ENCODE results near the gene ADH7. TPM values are rescaled to one million over a fixed set of nuclear protein-coding genes. Genes with fewer than 3 reads are reported as not detected.
A peak's percentile ranks its signal among the peaks of the same experiment; 100 is the strongest.
"Not testable (repeated sequence)": the region's sequence is repeated elsewhere in the genome, so short reads cannot be mapped to it uniquely, and the experiment has no call there.

ADH7 gene
- total RNA-seq, 2 experiments from 2014 or later, result not detected

GRCh38 chr4:99457676-99458075 lies 22.5 kb upstream of the ADH7 start:
- CTCF ChIA-PET, result no interaction called here
- intact Hi-C loops (cut with micrococcal nuclease), result no loop called here
- H3K4me1 Mint-ChIP-seq (ENCODE audit: low read depth), result no peaks in the 10 kb centered on the region
- peaks cover 6% of the 10 kb centered on the region for H3K9me3 Mint-ChIP-seq
- H3K4me3 Mint-ChIP-seq, result no peak overlapping the region
- no peak overlapping the region for H3K27ac Mint-ChIP-seq
- H3K27me3 Mint-ChIP-seq, result peaks cover 1% of the 10 kb centered on the region
- no peak for DNase-seq
- H3K36me3 Mint-ChIP-seq, result no peaks in the 10 kb centered on the region
- POLR2A ChIA-PET, result no interaction called here

DNA sequence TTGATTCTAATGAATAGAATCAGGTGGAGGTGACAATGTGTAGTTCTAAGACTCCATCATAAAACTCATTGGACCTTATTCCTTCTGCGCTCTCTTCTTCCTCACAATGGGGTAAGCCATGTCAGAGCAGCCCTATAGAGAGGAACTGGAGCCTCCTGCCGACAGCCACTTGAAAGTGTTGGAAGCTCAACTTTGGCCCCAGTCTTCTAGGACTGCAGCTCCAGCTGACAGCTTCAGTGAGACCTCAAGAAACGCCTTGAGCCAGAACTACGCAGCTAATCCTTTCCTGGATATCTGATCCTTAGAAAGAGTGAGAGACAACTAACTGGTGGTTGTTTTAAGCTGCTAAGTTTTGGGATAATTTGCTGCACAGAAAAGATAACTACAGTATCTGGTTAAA lies 22.1 kb upstream of the ADH7 start:
- no peak overlapping the region for H3K4me3 Mint-ChIP-seq
- CTCF ChIA-PET, result no interaction called here
- no peak for DNase-seq
- no peak overlapping the region for H3K27ac Mint-ChIP-seq
- no peaks in the 10 kb centered on the region for H3K36me3 Mint-ChIP-seq
- POLR2A ChIA-PET, result no interaction called here
- no peaks in the 10 kb centered on the region for H3K4me1 Mint-ChIP-seq (ENCODE audit: low read depth)
- intact Hi-C loops (cut with micrococcal nuclease), result no loop called here
- peaks cover 9% of the 10 kb centered on the region for H3K9me3 Mint-ChIP-seq
- H3K27me3 Mint-ChIP-seq, result peaks cover 1% of the 10 kb centered on the region

DNA sequence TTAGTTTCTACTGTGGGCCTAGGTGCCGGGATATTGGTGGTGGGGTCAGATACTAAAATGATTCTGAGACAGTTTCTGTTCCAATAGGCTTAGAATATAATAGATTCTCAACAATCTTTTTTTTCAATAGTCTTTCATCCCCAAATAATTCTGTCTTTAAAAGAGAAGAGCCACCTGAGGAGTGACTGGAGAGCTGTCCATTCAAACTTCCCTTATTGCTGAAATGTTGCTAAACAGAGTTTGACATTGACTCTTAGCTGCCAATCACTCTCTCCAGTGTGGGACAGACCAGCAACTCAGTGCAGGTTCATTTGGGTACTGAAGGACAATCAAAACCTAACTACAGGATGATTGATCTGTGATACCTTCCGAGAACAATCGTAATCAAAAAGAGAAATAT lies 12.4 kb upstream of the ADH7 start:
- intact Hi-C loops (cut with micrococcal nuclease), result no loop called here
- DNase-seq, result no peak
- H3K27ac Mint-ChIP-seq, result no peak overlapping the region
- H3K27me3 Mint-ChIP-seq, result peaks cover 2% of the 10 kb centered on the region
- POLR2A ChIA-PET, result no interaction called here
- no peak overlapping the region for H3K4me3 Mint-ChIP-seq
- peaks cover 11% of the 10 kb centered on the region for H3K4me1 Mint-ChIP-seq (ENCODE audit: low read depth)
- CTCF ChIA-PET, result no interaction called here
- H3K9me3 Mint-ChIP-seq, result peaks cover 19% of the 10 kb centered on the region
- no peaks in the 10 kb centered on the region for H3K36me3 Mint-ChIP-seq

DNA sequence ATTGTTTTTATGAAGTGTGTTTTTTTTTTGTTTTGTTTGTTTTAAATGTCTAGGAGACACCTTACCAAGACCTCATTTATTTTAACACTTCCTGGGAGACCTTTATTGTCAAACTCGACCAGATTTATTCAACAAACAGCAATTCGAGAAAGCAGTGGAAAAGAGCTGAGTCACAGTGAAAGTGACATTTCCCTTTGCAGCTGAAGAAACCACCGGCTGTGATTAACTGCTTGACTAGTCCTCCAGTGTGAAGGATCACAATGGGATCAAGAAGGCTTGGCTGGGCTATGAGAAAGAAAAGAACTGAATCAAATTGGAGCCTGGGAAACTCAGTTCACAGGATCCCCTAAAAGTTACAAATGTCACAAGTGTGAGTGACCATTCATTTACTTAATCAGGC lies 11.9 kb upstream of the ADH7 start:
- POLR2A ChIA-PET, result no interaction called here
- CTCF ChIA-PET, result no interaction called here
- DNase-seq, result peak; percentile 12
- Mint-ChIP-seq H3K4me3 (no peak overlapping the region), H3K36me3 (no peaks in the 10 kb centered on the region), H3K9me3 (peaks cover 16% of the 10 kb centered on the region), H3K27ac (no peak overlapping the region), H3K4me1 (ENCODE audit: low read depth) (peaks cover 11% of the 10 kb centered on the region), H3K27me3 (peaks cover 2% of the 10 kb centered on the region)
- intact Hi-C loops (cut with micrococcal nuclease), result no loop called here

GRCh38 chr4:99438405-99438780 lies 3.3 kb upstream of the ADH7 start:
- no peak overlapping the region for H3K4me3 Mint-ChIP-seq
- intact Hi-C loops (cut with micrococcal nuclease), result no loop called here
- no peak overlapping the region for H3K27ac Mint-ChIP-seq
- H3K36me3 Mint-ChIP-seq, result no peaks in the 10 kb centered on the region
- H3K9me3 Mint-ChIP-seq, result no peaks in the 10 kb centered on the region
- H3K4me1 Mint-ChIP-seq (ENCODE audit: low read depth), result no peaks in the 10 kb centered on the region
- peaks cover 1% of the 10 kb centered on the region for H3K27me3 Mint-ChIP-seq
- POLR2A ChIA-PET, result no interaction called here
- CTCF ChIA-PET, result no interaction called here
- no peak for DNase-seq

GRCh38 chr4:99437723-99438404 lies 2.7 kb upstream of the ADH7 start:
- intact Hi-C loops (cut with micrococcal nuclease), result no loop called here
- Mint-ChIP-seq H3K27ac (no peak overlapping the region), H3K9me3 (no peaks in the 10 kb centered on the region), H3K4me3 (no peak overlapping the region), H3K4me1 (ENCODE audit: low read depth) (no peaks in the 10 kb centered on the region), H3K36me3 (no peaks in the 10 kb centered on the region), H3K27me3 (peaks cover 1% of the 10 kb centered on the region)
- CTCF ChIA-PET, result no interaction called here
- DNase-seq, result no peak
- POLR2A ChIA-PET, result no interaction called here

GRCh38 chr4:99436976-99437722 lies 2.0 kb upstream of the ADH7 start:
- intact Hi-C loops (cut with micrococcal nuclease), result no loop called here
- Mint-ChIP-seq H3K27me3 (peaks cover 1% of the 10 kb centered on the region), H3K9me3 (no peaks in the 10 kb centered on the region), H3K4me1 (ENCODE audit: low read depth) (no peaks in the 10 kb centered on the region), H3K36me3 (no peaks in the 10 kb centered on the region), H3K27ac (no peak overlapping the region), H3K4me3 (no peak overlapping the region)
- POLR2A ChIA-PET, result no interaction called here
- no peak for DNase-seq
- CTCF ChIA-PET, result no interaction called here

DNA sequence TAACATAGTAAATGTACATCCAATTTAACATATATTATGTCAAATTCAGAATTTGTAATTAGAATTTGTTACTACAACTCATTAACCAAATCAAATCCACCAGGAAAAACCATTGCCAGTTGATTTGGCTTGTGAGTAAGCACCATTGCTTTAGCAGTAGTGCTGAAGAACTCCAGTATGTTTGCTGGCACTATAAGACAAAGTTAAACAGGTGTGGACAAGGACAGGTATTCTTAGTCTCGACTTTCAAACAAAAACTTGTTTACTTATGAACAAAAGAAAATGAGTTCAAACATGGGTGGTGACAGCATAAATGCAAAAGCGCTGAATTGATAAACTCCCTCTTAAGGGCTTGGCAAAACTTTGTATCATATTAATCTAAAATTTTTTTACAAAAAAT lies 1.3 kb upstream of the ADH7 start:
- no peaks in the 10 kb centered on the region for H3K4me1 Mint-ChIP-seq (ENCODE audit: low read depth)
- CTCF ChIA-PET, result no interaction called here
- H3K27ac Mint-ChIP-seq, result no peak overlapping the region
- DNase-seq, result no peak
- peaks cover 3% of the 10 kb centered on the region for H3K27me3 Mint-ChIP-seq
- no peak overlapping the region for H3K4me3 Mint-ChIP-seq
- H3K36me3 Mint-ChIP-seq, result no peaks in the 10 kb centered on the region
- POLR2A ChIA-PET, result no interaction called here
- intact Hi-C loops (cut with micrococcal nuclease), result no loop called here
- H3K9me3 Mint-ChIP-seq, result no peaks in the 10 kb centered on the region

GRCh38 chr4:99430106-99430505 lies 5.0 kb downstream of the ADH7 start:
- Mint-ChIP-seq H3K36me3 (no peaks in the 10 kb centered on the region), H3K4me3 (no peak overlapping the region), H3K4me1 (ENCODE audit: low read depth) (no peaks in the 10 kb centered on the region), H3K27ac (no peak overlapping the region), H3K27me3 (peaks cover 4% of the 10 kb centered on the region), H3K9me3 (no peaks in the 10 kb centered on the region)
- DNase-seq, result no peak
- intact Hi-C loops (cut with micrococcal nuclease), result no loop called here
- ChIA-PET POLR2A (no interaction called here), CTCF (no interaction called here)

- POLR2A ChIA-PET, result no interaction called here
- Mint-ChIP-seq H3K4me3 (no peak overlapping the region), H3K4me1 (ENCODE audit: low read depth) (no peaks in the 10 kb centered on the region), H3K36me3 (no peaks in the 10 kb centered on the region), H3K27me3 (no peaks in the 10 kb centered on the region), H3K27ac (no peak overlapping the region), H3K9me3 (no peaks in the 10 kb centered on the region)
- CTCF ChIA-PET, result interaction anchor here (0.6 kb wide), 1 partner anchor 15 kb away, joined by 3 read pairs; no protein-coding TSS in a partner anchor
- DNase-seq, result no peak
- intact Hi-C loops (cut with micrococcal nuclease), result no loop called here
Measured at GRCh38 chr4:99417125-99417524, 18.0 kb downstream of the ADH7 start.

GRCh38 chr4:99415762-99416161 lies 19.4 kb downstream of the ADH7 start:
- H3K36me3 Mint-ChIP-seq; POLR2A ChIA-PET; H3K4me3 Mint-ChIP-seq; H3K27me3 Mint-ChIP-seq; H3K4me1 Mint-ChIP-seq (ENCODE audit: low read depth); H3K27ac Mint-ChIP-seq; CTCF ChIA-PET; DNase-seq; intact Hi-C loops (cut with micrococcal nuclease); H3K9me3 Mint-ChIP-seq: not testable (repeated sequence)

- H3K4me1 Mint-ChIP-seq (ENCODE audit: low read depth); intact Hi-C loops (cut with micrococcal nuclease); H3K27ac Mint-ChIP-seq; H3K9me3 Mint-ChIP-seq; POLR2A ChIA-PET; DNase-seq; H3K4me3 Mint-ChIP-seq; H3K27me3 Mint-ChIP-seq; H3K36me3 Mint-ChIP-seq: not testable (repeated sequence)
- CTCF ChIA-PET, result interaction anchor here (0.9 kb wide), 1 partner anchor 10 kb away, joined by 5 read pairs; no protein-coding TSS in a partner anchor
Measured at GRCh38 chr4:99414902-99415301, 20.2 kb downstream of the ADH7 start.

GRCh38 chr4:99414401-99414800 lies 20.7 kb downstream of the ADH7 start:
- no peaks in the 10 kb centered on the region for H3K9me3 Mint-ChIP-seq
- H3K4me1 Mint-ChIP-seq (ENCODE audit: low read depth), result no peaks in the 10 kb centered on the region
- CTCF ChIA-PET, result interaction anchor here (0.9 kb wide), 1 partner anchor 9 kb away, joined by 5 read pairs; no protein-coding TSS in a partner anchor
- H3K4me3 Mint-ChIP-seq, result no peak overlapping the region
- H3K27me3 Mint-ChIP-seq, result no peaks in the 10 kb centered on the region
- H3K36me3 Mint-ChIP-seq, result no peaks in the 10 kb centered on the region
- intact Hi-C loops (cut with micrococcal nuclease), result no loop called here
- DNase-seq, result no peak
- POLR2A ChIA-PET, result no interaction called here
- no peak overlapping the region for H3K27ac Mint-ChIP-seq

Data from activated CD4-positive, alpha-beta memory T cell treated with anti-CD3 and anti-CD28 coated beads for 36 hours (primary cell).